Esophagus muscularis mucosa (tissue), 3 donors: Measurements from ENCODE around the gene KDM1A.

Experiments used
- CTCF ChIP-seq, 3 experiments: fragments of 200-600 bp in 2 of 3; fragments of 450-650 bp in 1 of 3; sonication (generic) in 2 of 3; IDR thresholded peaks; one replicate each; pipeline ENCODE4 v1.5.1; 2017 to 2019; ENCODE audit warnings: antibody characterized with exemption in 3 of 3, mild to moderate bottlenecking in 2 of 3, moderate library complexity in 1 of 3
- EP300 ChIP-seq: sonication (generic); formaldehyde crosslinking; IDR thresholded peaks from one replicate; pipeline ENCODE4 v1.6.1; 2017; ENCODE audit warnings: antibody characterized with exemption

- TF ChIP-seq CTCF (IDR thresholded peaks at IDR 0.05) (no peak), EP300 (no peak)
Observed at GRCh38 chr1:23101101-23101827, 82.0 kb downstream of the KDM1A start.
